DND-41 (cell line): Measurements from ENCODE around the gene SIGLEC8.

Experiments used
- EZH2 ChIP-seq: IDR thresholded peaks from 3 replicates; pipeline ENCODE4 v1.6.1; 2012; ENCODE audit warnings: borderline replicate concordance, low read depth, mild to moderate bottlenecking, moderate library complexity, low read length, inconsistent platforms; ENCODE audit not compliant: severe bottlenecking
- TF ChIP-seq, protein P1 (sequence below): IDR thresholded peaks from 2 replicates; pipeline ENCODE4 v1.5.1; 2012; ENCODE audit warnings: borderline replicate concordance, low read length, moderate library complexity, mild to moderate bottlenecking; ENCODE audit not compliant: poor library complexity, severe bottlenecking; ENCODE audit errors: extremely low read depth

DNA sequence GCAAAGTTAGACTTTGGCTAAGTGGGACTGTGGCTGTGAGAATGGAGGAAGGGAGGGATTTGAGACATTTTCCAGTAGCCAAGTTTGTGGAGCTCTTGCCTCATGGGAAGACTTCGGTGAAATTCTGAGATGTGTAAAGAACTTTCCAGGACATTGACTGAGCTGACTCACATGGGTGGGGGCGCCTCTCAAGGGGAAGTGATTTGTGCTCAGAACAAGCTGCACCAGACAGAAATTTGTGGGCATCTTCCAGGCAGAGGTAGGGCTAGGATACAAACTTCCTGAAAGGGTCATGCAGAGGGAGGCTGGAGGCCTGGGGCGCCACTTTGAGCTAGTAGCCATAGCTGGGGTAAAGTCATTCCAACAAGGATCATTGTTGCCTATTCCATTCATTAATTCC is 31.1 kb downstream of the SIGLEC8 start:
- TF ChIP-seq, protein P1, sequence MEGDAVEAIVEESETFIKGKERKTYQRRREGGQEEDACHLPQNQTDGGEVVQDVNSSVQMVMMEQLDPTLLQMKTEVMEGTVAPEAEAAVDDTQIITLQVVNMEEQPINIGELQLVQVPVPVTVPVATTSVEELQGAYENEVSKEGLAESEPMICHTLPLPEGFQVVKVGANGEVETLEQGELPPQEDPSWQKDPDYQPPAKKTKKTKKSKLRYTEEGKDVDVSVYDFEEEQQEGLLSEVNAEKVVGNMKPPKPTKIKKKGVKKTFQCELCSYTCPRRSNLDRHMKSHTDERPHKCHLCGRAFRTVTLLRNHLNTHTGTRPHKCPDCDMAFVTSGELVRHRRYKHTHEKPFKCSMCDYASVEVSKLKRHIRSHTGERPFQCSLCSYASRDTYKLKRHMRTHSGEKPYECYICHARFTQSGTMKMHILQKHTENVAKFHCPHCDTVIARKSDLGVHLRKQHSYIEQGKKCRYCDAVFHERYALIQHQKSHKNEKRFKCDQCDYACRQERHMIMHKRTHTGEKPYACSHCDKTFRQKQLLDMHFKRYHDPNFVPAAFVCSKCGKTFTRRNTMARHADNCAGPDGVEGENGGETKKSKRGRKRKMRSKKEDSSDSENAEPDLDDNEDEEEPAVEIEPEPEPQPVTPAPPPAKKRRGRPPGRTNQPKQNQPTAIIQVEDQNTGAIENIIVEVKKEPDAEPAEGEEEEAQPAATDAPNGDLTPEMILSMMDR = no peak
- no peak for TF ChIP-seq EZH2
